Activated naive CD8-positive, alpha-beta T cell treated with anti-CD3 and anti-CD28 coated beads, Interleukin-2, amount 10 ng/mL, durations not matched to agents 7 days and 5 days (primary cell): ENCODE data around the gene RRAD. TPM values are rescaled to one million over a fixed set of nuclear protein-coding genes. Genes with fewer than 3 reads are reported as not detected.
A peak's percentile ranks its signal among the peaks of the same experiment; 100 is the strongest.
"Not testable (repeated sequence)": the region's sequence is repeated elsewhere in the genome, so short reads cannot be mapped to it uniquely, and the experiment has no call there.

Experiments used
- ATAC-seq: fragments of 150-1000 bp; cut with Tn5 transposase; one replicate; pipeline ENCODE4 v1.10.0; 2021; ENCODE audit warnings: low read depth, moderate library complexity
- POLR2A ChIA-PET: fragments of 350-600 bp; sonication (Branson Sonifier 250); formaldehyde crosslinking; loops from one replicate; lab custom pipeline; 2021; ENCODE audit warnings: antibody characterized with exemption; lab: Charles Lee
- DNase-seq: peaks from one replicate; pipeline ENCODE4 v3.0.0; 2021
- H3K27ac Mint-ChIP-seq: one replicate; pipeline ENCODE4 v1.8.0; 2022; ENCODE audit warnings: mild to moderate bottlenecking, mixed read lengths
- H3K27me3 Mint-ChIP-seq: one replicate; pipeline ENCODE4 v1.8.0; 2022; ENCODE audit warnings: mild to moderate bottlenecking, moderate library complexity, mixed read lengths
- H3K36me3 Mint-ChIP-seq: one replicate; pipeline ENCODE4 v1.8.0; 2021; ENCODE audit warnings: mild to moderate bottlenecking, mixed read lengths
- H3K4me1 Mint-ChIP-seq: one replicate; pipeline ENCODE4 v1.8.0; 2021; ENCODE audit warnings: mixed read lengths
- H3K4me3 Mint-ChIP-seq: one replicate; pipeline ENCODE4 v1.8.0; 2022; ENCODE audit warnings: mild to moderate bottlenecking, moderate library complexity, mixed read lengths
- H3K9me3 Mint-ChIP-seq: one replicate; pipeline ENCODE4 v1.8.0; 2021; ENCODE audit warnings: mixed read lengths
- total RNA-seq, 2 experiments: library from RNA; stranded (reverse); gene quantifications; one replicate each; pipeline ENCODE4 v1.2.3, GENCODE V29; 2021

The RRAD gene
- total RNA-seq = under 1 TPM; 0.60 to 0.61 TPM

- Mint-ChIP-seq H3K4me1 (peaks cover 16% of the 10 kb centered on the region), H3K27me3 (peaks cover 28% of the 10 kb centered on the region), H3K27ac (no peak within 1 kb of the TSS), H3K4me3 (peak within 1 kb of the TSS; percentile 69), H3K36me3 (no peaks in the 10 kb centered on the region), H3K9me3 (no peaks in the 10 kb centered on the region)
- ATAC-seq = peak; percentile 3
- POLR2A ChIA-PET = interaction anchor here (0.5 kb wide), 1 partner anchor 85 kb away, joined by 5 read pairs; no protein-coding TSS in a partner anchor
- no peak for DNase-seq
Measured at GRCh38 chr16:66925322-66925840, at the start of gene RRAD. TSS of gene RRAD (minus strand) at chr16:66925535. CDS start at chr16:66925179, 356 bp downstream.

- H3K9me3 Mint-ChIP-seq, ATAC-seq, H3K36me3 Mint-ChIP-seq, DNase-seq, H3K27me3 Mint-ChIP-seq: not testable (repeated sequence)
- POLR2A ChIA-PET = interaction anchor here (0.6 to 2.9 kb wide), 7 partner anchors 10 to 374 kb away, joined by 3 to 21 read pairs (median 3); no protein-coding TSS in a partner anchor
- H3K4me1 Mint-ChIP-seq = peaks cover 35% of the 10 kb centered on the region
- H3K4me3 Mint-ChIP-seq = peak overlapping the region; percentile 78
- H3K27ac Mint-ChIP-seq = peak overlapping the region; percentile 75
Measured at GRCh38 chr16:66974932-66975246, 49.6 kb upstream of the RRAD start.

- Mint-ChIP-seq H3K27ac (peak overlapping the region; percentile 75), H3K4me1 (peaks cover 33% of the 10 kb centered on the region), H3K4me3 (peak overlapping the region; percentile 78)
- H3K9me3 Mint-ChIP-seq, ATAC-seq, H3K27me3 Mint-ChIP-seq, H3K36me3 Mint-ChIP-seq, DNase-seq: not testable (repeated sequence)
- POLR2A ChIA-PET = interaction anchor here (0.6 to 2.9 kb wide), 5 partner anchors 9 to 181 kb away, joined by 3 to 21 read pairs (median 3); no protein-coding TSS in a partner anchor
Measured at GRCh38 chr16:66974156-66974931, 49.0 kb upstream of the RRAD start.

- DNase-seq = no peak
- ATAC-seq = no peak
- POLR2A ChIA-PET = interaction anchor here (1.6 to 2.9 kb wide), 3 partner anchors 9 to 178 kb away, joined by 3 to 21 read pairs (median 6); no protein-coding TSS in a partner anchor
- Mint-ChIP-seq H3K4me1 (peaks cover 27% of the 10 kb centered on the region), H3K27ac (peak overlapping the region; percentile 52), H3K4me3 (no peak overlapping the region), H3K27me3 (no peaks in the 10 kb centered on the region), H3K36me3 (no peaks in the 10 kb centered on the region), H3K9me3 (no peaks in the 10 kb centered on the region)
Measured at GRCh38 chr16:66973716-66974115, 48.4 kb upstream of the RRAD start.

- Mint-ChIP-seq H3K36me3 (no peaks in the 10 kb centered on the region), H3K27ac (peak overlapping the region; percentile 7), H3K4me1 (peaks cover 21% of the 10 kb centered on the region), H3K27me3 (no peaks in the 10 kb centered on the region), H3K4me3 (no peak overlapping the region), H3K9me3 (no peaks in the 10 kb centered on the region)
- POLR2A ChIA-PET = interaction anchor here (2.9 kb wide), 1 partner anchor 8 kb away, joined by 6 read pairs; no protein-coding TSS in a partner anchor
- no peak for ATAC-seq
- no peak for DNase-seq
Measured at GRCh38 chr16:66972983-66973382, 47.6 kb upstream of the RRAD start.

GRCh38 chr16:66970775-66971720 is 45.7 kb upstream of the RRAD start:
- Mint-ChIP-seq H3K4me3 (no peak overlapping the region), H3K9me3 (no peaks in the 10 kb centered on the region)

GRCh38 chr16:66968847-66969246 is 43.5 kb upstream of the RRAD start:
- peaks cover 5% of the 10 kb centered on the region for H3K27me3 Mint-ChIP-seq
- H3K9me3 Mint-ChIP-seq = no peaks in the 10 kb centered on the region
- H3K27ac Mint-ChIP-seq = no peak overlapping the region
- no peaks in the 10 kb centered on the region for H3K4me1 Mint-ChIP-seq
- DNase-seq = no peak
- no peak for ATAC-seq
- POLR2A ChIA-PET = no interaction called here
- no peaks in the 10 kb centered on the region for H3K36me3 Mint-ChIP-seq
- H3K4me3 Mint-ChIP-seq = no peak overlapping the region

More at GRCh38 chr16:66970775-66971720, 45.7 kb upstream of the RRAD start:
- Mint-ChIP-seq H3K27me3 (no peaks in the 10 kb centered on the region), H3K27ac (peak overlapping the region; percentile 16), H3K4me1 (peaks cover 12% of the 10 kb centered on the region), H3K36me3 (no peaks in the 10 kb centered on the region)
- POLR2A ChIA-PET = no interaction called here
- no peak for DNase-seq
- no peak for ATAC-seq

- no peak overlapping the region for H3K27ac Mint-ChIP-seq
- H3K4me1 Mint-ChIP-seq = peaks cover 18% of the 10 kb centered on the region
- peaks cover 5% of the 10 kb centered on the region for H3K27me3 Mint-ChIP-seq
- no peak overlapping the region for H3K4me3 Mint-ChIP-seq
- no peaks in the 10 kb centered on the region for H3K9me3 Mint-ChIP-seq
- ATAC-seq = no peak
- no peak for DNase-seq
- POLR2A ChIA-PET = interaction anchor here (1.1 to 1.5 kb wide), 2 partner anchors 10 to 50 kb away, joined by 5 to 6 read pairs; no protein-coding TSS in a partner anchor
- H3K36me3 Mint-ChIP-seq = no peaks in the 10 kb centered on the region
Measured at GRCh38 chr16:66964049-66964448, 38.7 kb upstream of the RRAD start.

- no peaks in the 10 kb centered on the region for H3K36me3 Mint-ChIP-seq
- DNase-seq (no peak), ATAC-seq (peak; percentile 38)
- H3K4me3 Mint-ChIP-seq = peak overlapping the region; percentile 73
- peak overlapping the region; percentile 86 for H3K27ac Mint-ChIP-seq
- H3K9me3 Mint-ChIP-seq = no peaks in the 10 kb centered on the region
- POLR2A ChIA-PET = interaction anchor here (0.6 to 0.9 kb wide), 2 partner anchors 21 to 35 kb away, joined by 3 read pairs; no protein-coding TSS in a partner anchor
- H3K27me3 Mint-ChIP-seq = peaks cover 5% of the 10 kb centered on the region
- peaks cover 28% of the 10 kb centered on the region for H3K4me1 Mint-ChIP-seq
Measured at GRCh38 chr16:66961914-66962313, 36.6 kb upstream of the RRAD start.

GRCh38 chr16:66961065-66961744 is 35.9 kb upstream of the RRAD start, which contains the start of gene CES3:
TSS of gene CES3 (plus strand) at chr16:66961266. CDS start at chr16:66961308, 42 bp downstream.
- H3K27me3 Mint-ChIP-seq = peaks cover 5% of the 10 kb centered on the region
- peak within 1 kb of the TSS; percentile 73 for H3K4me3 Mint-ChIP-seq
- ATAC-seq (peak; percentile 99), DNase-seq (peak; percentile 75)
- peaks cover 28% of the 10 kb centered on the region for H3K4me1 Mint-ChIP-seq
- no peaks in the 10 kb centered on the region for H3K36me3 Mint-ChIP-seq
- POLR2A ChIA-PET = interaction anchor here (0.6 to 1.5 kb wide), 3 partner anchors 12 to 1325 kb away, joined by 3 to 4 read pairs (median 3); no protein-coding TSS in a partner anchor
- peak within 1 kb of the TSS; percentile 86 for H3K27ac Mint-ChIP-seq
- no peaks in the 10 kb centered on the region for H3K9me3 Mint-ChIP-seq

GRCh38 chr16:66960270-66960669 is 34.9 kb upstream of the RRAD start:
- POLR2A ChIA-PET = interaction anchor here (1.5 kb wide), 1 partner anchor 53 kb away, joined by 3 read pairs; no protein-coding TSS in a partner anchor
- no peak overlapping the region for H3K27ac Mint-ChIP-seq
- H3K4me3 Mint-ChIP-seq = no peak overlapping the region
- ATAC-seq (no peak), DNase-seq (no peak)
- H3K9me3 Mint-ChIP-seq = no peaks in the 10 kb centered on the region
- no peaks in the 10 kb centered on the region for H3K36me3 Mint-ChIP-seq
- peaks cover 2% of the 10 kb centered on the region for H3K27me3 Mint-ChIP-seq
- peaks cover 28% of the 10 kb centered on the region for H3K4me1 Mint-ChIP-seq

- Mint-ChIP-seq H3K9me3 (no peaks in the 10 kb centered on the region), H3K27ac (no peak overlapping the region), H3K4me1 (peaks cover 28% of the 10 kb centered on the region), H3K36me3 (no peaks in the 10 kb centered on the region), H3K27me3 (no peaks in the 10 kb centered on the region), H3K4me3 (no peak overlapping the region)
- ATAC-seq = no peak
- no peak for DNase-seq
- POLR2A ChIA-PET = interaction anchor here (1.5 kb wide), 1 partner anchor 53 kb away, joined by 3 read pairs; no protein-coding TSS in a partner anchor
Measured at GRCh38 chr16:66959704-66960161, 34.4 kb upstream of the RRAD start.
